Measurements from ENCODE around the gene LCE3C.
"Not testable (repeated sequence)": the region's sequence is repeated elsewhere in the genome, so short reads cannot be mapped to it uniquely, and the experiment has no call there.

The LCE3C gene

GRCh38 chr1:152599934-152600333 lies at the start of gene LCE3C:
Gene LCE3C (plus strand): TSS chr1:152600234. CDS start chr1:152600732, 498 bp downstream.
- no peak for DNase-seq

GRCh38 chr1:152565115-152565514 lies 34.9 kb upstream of the LCE3C start:
- no peak for DNase-seq

GRCh38 chr1:152565535-152566215 lies 34.4 kb upstream of the LCE3C start:
- DNase-seq, result no peak

GRCh38 chr1:152566681-152567080 lies 33.4 kb upstream of the LCE3C start, which contains the start of gene LCE3E:
Gene LCE3E (minus strand): TSS chr1:152566780. CDS start chr1:152566208, 572 bp downstream.
- no peak for DNase-seq

- DNase-seq, result no peak
Measured at GRCh38 chr1:152577168-152577567, 22.9 kb upstream of the LCE3C start.

GRCh38 chr1:152579526-152579925 lies 20.5 kb upstream of the LCE3C start:
- not testable (repeated sequence) for DNase-seq

- DNase-seq, result no peak
Measured at GRCh38 chr1:152580433-152580832, 19.6 kb upstream of the LCE3C start, which contains the start of gene LCE3D. Gene LCE3D (minus strand): TSS chr1:152580516. CDS start chr1:152579936, 580 bp downstream.

GRCh38 chr1:152582647-152583046 lies 17.4 kb upstream of the LCE3C start:
- DNase-seq, result no peak

GRCh38 chr1:152585586-152585985 lies 14.4 kb upstream of the LCE3C start:
- no peak for DNase-seq

- DNase-seq, result no peak
Measured at GRCh38 chr1:152596986-152597385, 3.0 kb upstream of the LCE3C start.

- DNase-seq, result no peak
Measured at GRCh38 chr1:152613511-152613910, 13.5 kb downstream of the LCE3C start, which contains the start of gene LCE3B. Gene LCE3B (plus strand): TSS chr1:152613811. CDS start chr1:152613811, 0 bp downstream.

GRCh38 chr1:152621993-152622392 lies 22.0 kb downstream of the LCE3C start:
- DNase-seq, result no peak

GRCh38 chr1:152622803-152623202 lies 22.8 kb downstream of the LCE3C start, which contains the start of gene LCE3A:
Gene LCE3A (minus strand): TSS chr1:152623103. CDS start chr1:152623103, 0 bp downstream.
- no peak for DNase-seq

GRCh38 chr1:152623203-152623844 lies 23.3 kb downstream of the LCE3C start:
- DNase-seq, result no peak

- no peak for DNase-seq
Measured at GRCh38 chr1:152626744-152627143, 26.7 kb downstream of the LCE3C start.

GRCh38 chr1:152630596-152630995 lies 30.6 kb downstream of the LCE3C start:
- DNase-seq, result no peak

GRCh38 chr1:152640351-152640750 lies 40.3 kb downstream of the LCE3C start:
- DNase-seq, result no peak

- no peak for DNase-seq
Measured at GRCh38 chr1:152643945-152644344, 43.9 kb downstream of the LCE3C start.

GRCh38 chr1:152645146-152645545 lies 45.1 kb downstream of the LCE3C start:
- no peak for DNase-seq

GRCh38 chr1:152646656-152647055 lies 46.6 kb downstream of the LCE3C start:
- no peak for DNase-seq

All from NCI-H2171 treated with DMSO at 0.1 percent for 48 hours (cell line).